GM19328 (cell line): Measurements from ENCODE around the gene GNG7.
"Not testable (repeated sequence)": the region's sequence is repeated elsewhere in the genome, so short reads cannot be mapped to it uniquely, and the experiment has no call there.

Source experiments
- ATAC-seq: cut with Tn5 transposase; IDR thresholded peaks from one replicate; pipeline ENCODE4 v1.9.1; 2021; ENCODE audit warnings: mild to moderate bottlenecking, moderate library complexity; ENCODE audit not compliant: unreplicated experiment

The GNG7 gene

DNA sequence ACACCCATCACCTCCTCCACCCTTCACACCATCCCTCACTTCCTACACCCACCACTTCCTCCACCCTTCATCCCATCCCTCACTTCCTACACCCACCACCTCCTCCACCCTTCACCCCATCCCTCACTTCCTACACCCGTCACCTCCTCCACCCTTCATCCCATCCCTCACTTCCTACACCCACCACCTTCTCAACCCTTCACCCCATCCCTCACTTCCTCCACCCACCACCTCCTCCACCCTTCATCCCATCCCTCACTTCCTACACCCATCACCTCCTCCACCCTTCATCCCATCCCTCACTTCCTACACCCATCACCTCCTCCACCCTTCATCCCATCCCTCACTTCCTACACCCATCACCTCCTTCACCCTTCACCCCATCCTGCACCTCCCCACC lies 11.6 kb upstream of the GNG7 start:
- ATAC-seq: not testable (repeated sequence)

DNA sequence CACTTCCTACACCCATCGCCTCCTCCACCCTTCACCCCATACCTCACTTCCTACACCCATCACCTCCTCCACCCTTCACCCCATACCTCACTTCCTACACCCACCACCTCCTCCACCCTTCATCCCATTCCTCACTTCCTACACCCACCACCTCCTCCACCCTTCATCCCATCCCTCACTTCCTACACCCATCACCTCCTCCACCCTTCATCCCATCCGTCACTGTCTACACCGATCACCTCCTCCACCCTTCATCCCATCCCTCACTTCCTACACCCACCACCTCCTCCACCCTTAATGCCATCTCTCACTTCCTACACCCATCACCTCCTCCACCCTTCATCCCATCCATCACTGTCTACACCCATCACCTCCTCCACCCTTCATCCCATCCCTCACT lies 10.7 kb upstream of the GNG7 start:
- ATAC-seq: not testable (repeated sequence)

DNA sequence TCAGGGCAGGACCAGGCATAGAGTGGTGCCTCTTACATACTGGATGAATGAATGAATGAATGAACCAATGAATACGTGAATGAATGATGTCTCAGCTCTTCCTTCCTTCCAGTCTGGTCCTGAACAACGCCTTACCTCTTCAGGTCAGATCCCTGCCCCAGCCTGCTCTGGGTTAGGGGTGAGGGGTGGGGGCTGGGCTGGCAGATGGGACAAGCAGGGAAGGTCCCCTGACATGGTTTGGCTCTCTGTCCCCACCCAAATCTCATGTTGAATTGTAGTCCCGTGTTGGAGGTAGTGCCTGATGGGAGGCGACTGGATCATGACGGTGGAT lies 9.3 kb upstream of the GNG7 start:
- ATAC-seq: no peak

DNA sequence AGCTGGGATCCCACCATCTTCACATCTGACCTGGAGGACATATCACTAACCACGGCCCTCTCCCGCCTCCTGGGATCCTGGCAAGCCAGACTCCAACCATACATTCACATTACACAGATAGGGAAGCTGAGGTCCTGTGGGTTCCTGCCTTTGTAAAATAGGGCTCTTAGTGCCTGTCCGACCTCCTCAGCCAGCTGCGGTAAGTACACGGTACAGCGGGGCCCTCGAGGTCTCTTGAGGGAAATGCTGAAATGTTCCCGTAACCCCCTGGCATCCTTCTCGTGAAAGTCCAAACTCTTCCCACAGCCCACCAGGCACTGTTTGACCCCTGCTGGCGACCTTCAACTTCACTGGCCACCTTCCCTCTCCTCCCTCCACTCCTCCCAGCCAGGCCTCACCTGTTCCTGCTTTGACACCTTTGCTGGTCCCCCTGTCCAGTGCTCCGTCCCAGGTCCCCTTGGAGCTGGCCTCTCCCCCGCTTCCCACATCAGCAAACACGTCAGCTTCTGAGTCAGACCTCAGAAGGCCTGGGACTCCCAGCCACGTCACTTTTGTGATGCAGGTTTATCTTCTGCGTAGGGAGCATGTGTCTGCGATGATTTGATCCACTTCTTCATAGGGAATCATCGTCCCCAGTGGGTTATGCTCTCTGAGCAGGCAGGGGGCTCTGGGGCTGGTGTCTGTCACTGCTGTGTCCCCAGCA lies 8.8 kb upstream of the GNG7 start:
- ATAC-seq: no peak

DNA sequence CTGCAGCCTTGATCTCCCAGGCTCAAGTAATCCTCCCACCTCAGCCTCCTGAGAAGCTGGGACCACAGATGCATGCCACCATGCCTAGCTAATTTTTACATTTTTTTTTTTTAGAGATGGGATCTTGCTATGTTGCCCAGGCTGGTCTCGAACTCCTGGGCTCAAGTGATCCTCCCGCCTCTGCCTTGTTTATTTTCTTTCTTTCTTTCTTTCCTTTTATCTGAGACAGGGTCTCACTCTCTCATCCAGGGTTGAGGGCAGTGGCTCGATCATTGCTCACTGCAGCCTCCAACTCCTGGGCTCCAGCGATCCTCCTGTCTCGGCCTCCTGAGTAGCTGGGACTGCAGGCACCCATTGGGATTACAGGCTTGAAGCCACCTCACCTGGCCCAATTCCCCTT lies 3.8 kb upstream of the GNG7 start:
- ATAC-seq: no peak

DNA sequence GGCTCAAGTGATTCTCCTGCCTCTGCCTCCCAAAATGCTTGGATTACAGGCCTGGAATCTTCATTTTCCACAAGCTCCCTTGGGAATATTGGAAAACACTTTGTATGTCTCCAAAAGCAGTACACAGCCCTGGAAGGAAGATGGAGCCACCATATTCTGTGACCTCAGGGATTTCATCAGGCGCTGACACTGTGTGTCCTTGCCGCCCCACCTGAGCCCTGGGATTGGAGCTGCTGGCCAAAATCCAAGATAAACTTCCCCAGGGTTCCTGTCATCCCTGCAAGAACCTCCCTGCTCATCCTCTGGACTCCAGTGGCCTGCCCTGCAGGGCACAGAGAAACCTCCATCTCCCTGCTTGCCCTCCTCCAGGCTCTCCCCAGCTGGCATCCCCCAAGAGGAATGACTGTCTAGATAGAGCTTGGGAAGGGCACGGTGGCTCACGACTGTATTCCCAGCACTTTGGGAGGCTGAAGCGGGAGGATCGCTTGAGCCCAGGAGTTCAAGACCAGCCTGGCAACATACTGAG lies 1.3 kb upstream of the GNG7 start:
- ATAC-seq: no peak

DNA sequence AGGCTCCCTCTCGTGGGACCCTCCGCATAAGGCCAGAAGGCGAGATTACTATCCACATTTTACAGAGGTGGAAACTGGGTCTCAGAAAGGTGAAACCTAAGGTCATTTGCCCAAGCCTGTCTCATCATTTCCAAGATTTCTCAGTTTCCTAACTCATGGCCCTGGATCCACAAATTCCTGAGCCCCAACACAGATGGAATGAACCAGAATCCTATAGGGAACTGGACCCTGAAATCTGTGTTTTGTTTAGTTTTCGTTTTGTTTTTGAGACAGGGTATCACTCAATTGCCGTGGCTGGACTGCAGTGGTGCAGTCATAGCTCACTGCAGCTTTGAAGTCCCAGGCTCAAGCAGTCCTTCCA lies 563 bp upstream of the GNG7 start:
- no peak for ATAC-seq

DNA sequence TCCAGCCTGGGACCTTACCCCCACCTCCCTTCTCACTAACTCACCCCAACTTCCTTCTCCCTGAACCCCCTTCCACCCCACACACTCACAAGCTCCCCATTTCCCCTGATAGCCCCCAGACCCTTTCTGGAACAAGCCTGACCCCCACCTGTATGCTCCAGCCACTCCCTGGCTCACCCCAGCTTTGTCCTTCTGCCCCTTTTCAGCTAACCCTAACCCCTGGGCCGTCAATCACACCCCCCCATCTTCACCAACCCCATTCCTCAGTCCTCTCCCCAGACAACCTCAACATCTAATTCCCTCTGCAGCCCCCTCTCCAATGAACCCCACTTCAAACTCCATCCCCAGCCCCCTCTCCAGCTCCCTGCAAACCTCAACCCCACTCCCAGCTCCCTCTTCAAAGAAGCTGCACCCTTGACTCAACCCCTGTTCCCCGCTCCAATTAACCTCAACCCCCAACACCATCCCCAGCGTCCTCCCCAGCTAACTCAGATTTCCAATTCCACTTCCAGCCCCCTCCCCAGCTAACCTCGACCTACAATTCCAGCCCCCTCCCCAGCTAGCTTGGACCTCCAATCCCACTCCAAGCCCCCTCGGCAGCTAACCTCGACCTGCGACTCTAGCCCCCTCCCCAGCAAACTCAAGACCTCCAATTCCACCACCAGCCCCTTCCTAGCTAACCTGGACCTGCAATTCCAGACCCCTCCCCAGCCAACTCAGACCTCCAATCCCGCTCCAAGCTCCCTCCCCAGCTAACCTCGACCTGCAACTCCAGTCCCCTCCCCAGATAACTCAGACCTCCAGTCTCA lies 929 bp downstream of the GNG7 start:
- no peak for ATAC-seq

DNA sequence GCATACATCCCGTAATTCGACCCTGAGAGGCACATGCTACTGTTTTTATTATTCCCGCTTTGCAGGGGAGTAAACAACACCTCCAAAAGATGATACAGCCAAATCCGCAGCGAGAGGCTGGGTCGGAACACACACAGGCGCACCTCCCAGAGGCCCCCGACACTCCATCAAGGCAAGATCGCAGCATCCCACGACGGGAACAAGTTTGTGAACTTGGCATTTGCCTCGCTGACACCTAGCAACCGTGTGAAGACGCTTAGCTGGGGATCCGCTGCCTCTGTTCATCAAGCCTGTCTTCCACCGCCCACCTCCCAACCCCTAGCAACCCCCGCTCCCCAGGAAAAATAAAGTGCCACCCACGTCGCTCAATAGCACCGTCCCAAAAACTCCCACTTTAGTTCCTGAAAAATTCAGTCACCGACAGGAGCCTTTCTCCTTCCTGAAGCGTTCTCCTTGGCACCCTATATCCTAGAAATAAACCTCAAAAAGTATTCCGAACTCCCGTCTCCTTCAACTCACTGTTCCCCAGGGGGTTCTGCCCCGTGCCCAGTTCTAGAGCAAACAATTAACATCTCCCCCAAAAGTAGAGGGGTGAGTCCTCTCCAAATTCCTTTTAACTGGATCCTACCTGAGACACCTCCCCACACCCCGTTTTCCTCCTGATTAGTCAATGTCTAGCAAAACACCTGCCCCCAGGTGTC lies 1.7 kb downstream of the GNG7 start:
- ATAC-seq: no peak

DNA sequence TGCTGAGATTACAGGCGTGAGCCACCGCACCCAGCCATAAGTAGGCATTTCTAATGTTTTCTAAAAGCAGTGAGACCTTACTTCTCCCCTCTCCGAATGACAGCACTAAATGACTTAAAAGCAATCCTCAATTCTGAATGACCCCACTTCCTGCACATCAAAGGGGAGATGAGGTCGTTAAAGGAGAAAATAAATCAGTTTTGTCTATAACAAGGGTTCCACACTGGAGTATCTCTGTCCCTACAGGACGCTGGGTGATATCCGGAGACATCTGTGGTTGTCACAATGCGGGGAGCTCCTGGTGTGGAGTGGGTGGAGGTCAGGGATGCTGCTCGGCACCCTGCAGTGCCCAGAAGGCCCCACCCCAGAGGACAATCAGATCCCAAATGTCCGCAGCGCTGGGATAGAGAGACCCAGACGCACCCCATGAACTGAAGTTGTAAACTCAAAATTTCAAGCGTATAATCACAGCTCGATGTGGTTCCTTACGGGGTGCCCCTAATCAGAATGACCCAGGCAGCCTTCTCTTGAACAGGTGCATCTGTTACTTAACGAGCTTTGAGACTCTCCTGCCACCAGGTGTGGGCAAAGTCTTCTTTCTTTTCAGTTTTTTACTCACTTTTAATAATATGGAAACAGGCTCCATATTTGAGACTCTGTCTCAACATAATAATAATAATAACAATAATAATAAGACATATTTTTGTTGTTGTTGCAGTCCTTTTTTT lies 2.9 kb downstream of the GNG7 start:
- ATAC-seq: no peak

DNA sequence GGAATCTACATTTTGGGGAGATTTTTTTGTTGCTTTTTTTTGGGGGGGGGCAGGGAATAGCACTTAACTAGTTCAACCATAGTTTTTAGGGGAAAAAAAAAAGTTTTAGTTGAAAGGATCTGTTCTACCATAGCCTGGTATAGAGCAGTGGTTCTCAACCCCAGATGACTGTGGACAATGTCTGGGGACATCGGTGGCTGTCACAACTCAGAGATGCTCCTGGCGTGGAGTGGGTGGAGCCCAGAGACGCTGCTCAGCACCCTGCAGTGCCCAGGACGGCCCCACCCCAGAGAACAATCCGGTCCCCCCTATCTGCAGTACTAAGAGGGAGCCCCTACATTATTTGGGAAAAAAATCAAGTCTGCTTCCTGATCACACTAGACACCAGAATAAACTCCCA lies 8.3 kb downstream of the GNG7 start:
- ATAC-seq: no peak

DNA sequence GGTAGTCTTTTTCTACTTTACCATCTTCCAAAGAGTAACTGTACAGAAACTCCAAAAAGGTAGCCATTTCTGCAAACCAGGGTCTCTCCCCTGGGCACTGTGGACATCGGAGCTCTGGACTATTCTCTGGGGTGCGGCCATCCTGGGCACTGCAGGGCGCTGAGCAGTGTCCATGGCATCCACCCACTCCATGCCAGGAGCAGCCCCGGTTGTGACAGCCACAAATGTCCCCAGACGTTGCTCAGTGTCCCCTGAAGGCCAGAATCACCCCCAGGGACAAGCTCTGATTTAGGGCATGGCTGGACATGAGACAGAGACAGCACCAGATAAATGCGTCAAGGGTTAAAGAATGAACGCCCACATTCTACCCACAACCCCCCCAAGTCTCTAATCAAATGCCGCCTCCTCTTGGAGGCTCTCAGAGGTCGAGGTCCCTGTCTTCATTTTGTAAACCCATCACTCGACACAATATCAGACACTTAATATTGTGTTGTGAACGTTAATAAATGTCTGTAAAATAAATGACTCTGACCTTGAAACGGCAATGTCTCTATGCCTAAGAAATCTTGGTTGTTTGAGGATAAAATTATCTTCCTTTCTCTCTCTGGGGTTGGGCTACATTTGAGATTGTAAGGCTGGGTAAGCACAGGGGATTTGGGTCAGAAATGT lies 8.9 kb downstream of the GNG7 start:
- no peak for ATAC-seq

DNA sequence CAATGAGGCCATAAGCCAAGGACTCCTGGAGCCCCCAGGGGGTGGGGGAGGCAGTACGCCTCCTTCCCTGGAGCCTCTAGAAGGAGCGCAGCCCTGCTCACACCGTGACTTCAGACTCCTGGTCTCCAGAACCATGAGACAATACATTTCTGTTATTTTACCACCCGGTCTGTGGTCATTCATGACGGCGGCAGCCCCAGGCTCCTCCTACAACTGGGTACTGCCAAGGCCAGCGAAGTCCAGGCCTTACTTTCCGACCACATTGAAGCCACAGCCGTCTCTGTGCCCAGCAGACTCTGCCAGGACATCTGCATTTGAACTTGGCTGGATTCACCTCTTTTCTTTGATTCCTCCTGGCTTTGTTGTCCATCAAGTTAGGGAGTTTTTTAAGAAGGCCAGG lies 10.5 kb downstream of the GNG7 start:
- no peak for ATAC-seq

DNA sequence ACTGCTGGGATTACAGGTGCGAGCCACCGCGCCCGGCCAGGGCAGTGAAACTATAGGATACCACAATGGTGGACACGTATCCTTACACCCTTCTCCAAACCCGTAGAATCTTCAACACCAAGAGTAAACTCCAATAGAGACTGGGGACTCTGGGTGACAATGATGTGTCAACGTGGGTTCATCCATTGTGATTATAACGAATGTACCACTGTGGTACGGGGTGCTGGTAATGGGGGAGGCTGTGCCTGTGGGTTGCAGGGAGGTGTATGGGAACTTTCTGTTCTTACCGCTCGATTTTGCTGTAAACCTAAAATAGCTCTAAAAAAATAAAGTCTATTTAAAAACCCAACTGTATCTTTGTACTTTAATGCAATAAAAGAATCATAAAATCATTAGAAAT lies 11.6 kb downstream of the GNG7 start:
- no peak for ATAC-seq

DNA sequence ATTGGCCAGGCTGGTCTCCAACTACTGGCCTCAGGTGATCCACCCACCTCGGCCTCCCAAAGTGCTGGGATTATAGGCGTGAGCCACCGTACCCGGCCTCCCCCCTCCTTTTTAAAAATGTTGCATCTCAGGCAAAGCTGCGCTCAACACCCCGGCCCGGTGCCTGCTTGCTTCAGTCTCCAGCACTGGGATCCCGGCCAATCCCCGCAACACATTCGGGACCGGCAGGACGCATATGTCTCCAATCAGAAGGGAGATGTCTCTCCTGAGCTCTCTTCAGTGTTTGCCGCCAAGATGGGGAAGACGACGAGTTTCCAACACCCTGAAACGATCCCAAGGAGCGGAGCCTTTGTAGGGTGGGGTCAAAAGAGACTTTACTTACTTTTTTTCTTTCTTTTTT lies 16.1 kb downstream of the GNG7 start:
- ATAC-seq: no peak

DNA sequence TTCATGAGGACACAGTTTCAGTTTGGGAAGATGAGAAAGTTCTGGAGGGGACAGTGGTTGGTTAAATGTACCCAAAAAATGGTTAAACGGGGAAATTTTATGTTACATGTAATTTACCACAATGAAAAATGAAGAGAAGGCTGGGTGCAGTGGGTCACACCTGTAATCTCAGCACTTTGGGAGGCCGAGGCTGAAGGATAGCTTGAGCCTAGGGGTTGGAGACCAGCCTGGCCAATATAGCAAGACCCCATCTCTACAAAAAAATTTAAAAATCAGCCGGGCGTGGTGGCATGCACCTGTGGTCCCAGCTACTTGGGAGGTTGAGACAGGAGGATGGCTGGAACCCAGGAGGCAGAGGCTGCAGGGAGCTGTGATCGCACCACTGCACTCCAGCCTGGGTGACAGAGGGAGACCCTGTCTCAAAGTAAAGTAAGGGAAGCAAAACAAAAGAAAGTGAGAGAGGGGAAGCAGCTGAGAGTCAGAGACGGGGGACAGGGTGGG lies 17.2 kb downstream of the GNG7 start:
- no peak for ATAC-seq

DNA sequence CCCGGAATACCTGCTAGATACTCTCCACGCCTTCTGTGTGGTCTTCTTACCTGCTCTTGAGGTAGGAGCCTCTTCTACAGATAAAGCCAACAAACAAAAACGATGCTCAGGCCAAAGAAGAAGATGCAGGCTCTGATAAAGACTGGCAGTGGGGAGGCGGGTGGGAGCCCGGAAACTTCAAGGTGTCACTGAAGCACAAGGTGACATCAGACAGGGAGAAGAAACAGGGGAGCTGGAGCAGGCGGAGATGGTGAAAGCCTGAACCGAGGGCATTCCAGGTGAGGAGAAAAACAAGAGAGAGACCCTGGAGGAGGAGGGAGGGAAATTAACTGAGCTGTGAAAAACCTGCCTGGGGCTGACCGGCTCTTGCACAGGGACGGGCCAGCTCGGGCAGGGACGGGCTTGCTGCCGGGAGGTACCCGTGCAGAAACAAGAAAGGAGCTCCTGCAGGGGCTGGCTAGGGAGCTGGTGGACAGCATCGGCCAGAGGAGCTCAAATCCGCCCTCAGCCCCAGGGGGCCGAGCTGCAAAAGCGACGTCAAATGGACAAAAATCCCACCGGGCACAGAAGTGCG lies 19.0 kb downstream of the GNG7 start:
- no peak for ATAC-seq

DNA sequence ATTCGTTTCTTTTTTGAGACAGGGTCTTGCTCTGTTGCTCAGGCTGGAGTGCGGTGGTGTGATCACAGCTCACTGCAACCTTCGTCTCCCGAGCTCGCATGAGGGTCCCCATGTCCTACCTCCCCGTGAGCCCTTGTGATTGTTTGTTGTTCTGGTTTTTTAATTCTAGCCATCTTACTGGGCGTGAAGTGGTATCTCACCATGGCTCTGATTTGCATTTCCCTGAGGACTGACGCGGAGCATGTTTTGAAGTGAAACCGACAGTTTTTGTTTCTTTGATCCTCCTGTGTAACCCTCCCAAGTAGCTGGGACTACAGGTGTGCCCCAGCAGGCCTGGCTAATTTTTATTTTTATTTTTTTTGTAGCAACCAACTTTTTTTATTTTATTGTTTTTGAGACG lies 21.7 kb downstream of the GNG7 start:
- ATAC-seq: no peak

DNA sequence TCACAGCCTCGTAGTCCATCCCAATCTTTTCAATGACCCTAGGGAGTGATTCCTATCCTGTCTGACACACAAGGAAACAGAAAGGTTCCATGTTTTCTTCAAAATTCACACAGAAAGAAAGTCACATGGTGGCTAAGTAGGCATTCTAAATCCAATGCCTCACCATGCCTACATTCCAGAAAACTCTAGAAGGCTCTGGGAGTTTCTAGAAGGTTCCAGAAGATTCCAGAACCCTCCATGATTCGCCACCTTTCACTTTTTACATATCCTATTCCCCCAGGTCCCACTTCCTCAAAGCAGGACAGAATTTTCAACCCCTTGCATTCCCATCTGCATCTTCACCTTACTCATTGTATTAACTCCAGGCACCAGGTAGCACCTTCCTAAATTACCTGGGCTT lies 23.1 kb downstream of the GNG7 start:
- ATAC-seq: no peak

DNA sequence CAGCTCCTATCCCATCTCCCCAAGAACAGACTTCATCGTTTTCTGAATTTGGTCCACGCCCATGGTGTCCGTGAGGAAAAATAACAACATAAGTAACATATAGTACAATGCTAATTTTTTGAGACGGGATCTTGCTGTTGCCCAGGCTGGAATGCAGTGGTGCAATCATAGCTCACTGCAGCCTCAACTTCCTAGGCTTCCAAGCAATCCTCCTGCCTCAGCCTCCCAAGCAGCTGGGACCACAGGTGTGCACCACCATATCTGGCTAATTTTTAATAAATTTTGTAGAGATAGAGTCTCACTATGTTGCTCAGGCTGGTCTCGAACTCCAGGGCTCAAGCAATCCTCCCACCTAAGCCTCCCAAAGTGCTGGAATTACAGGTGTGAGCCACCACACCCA lies 23.5 kb downstream of the GNG7 start:
- not testable (repeated sequence) for ATAC-seq
